MM.1S (cell line): Measurements from ENCODE around the gene GATB.

Experiments
- DNase-seq: peaks from one replicate; pipeline ENCODE4 v3.0.0-alpha.2; 2015
- H2AFZ ChIP-seq: fragments of 300-600 bp; sonication (generic); 2 replicates; pipeline ENCODE4 v1.6.0; 2016; ENCODE audit warnings: antibody characterized with exemption, low read length
- H3F3A ChIP-seq: fragments of 300-600 bp; sonication (generic); 2 replicates; pipeline ENCODE4 v1.6.1; 2016; ENCODE audit warnings: mild to moderate bottlenecking, antibody characterized with exemption, low read length, moderate library complexity, mixed read lengths; ENCODE audit not compliant: insufficient read depth
- H3K27ac ChIP-seq: fragments of 300-600 bp; sonication (generic); 2 replicates; pipeline ENCODE4 v1.5.1; 2016; ENCODE audit warnings: mild to moderate bottlenecking, low read length
- H3K27me3 ChIP-seq: fragments of 300-600 bp; sonication (generic); replicated peaks from 2 replicates; pipeline ENCODE4 v1.6.0; 2016; ENCODE audit warnings: low read length; ENCODE audit not compliant: insufficient read depth
- H3K36me3 ChIP-seq: fragments of 300-600 bp; sonication (generic); replicated peaks from 2 replicates; pipeline ENCODE4 v1.6.1; 2016; ENCODE audit warnings: mild to moderate bottlenecking, low read length, mixed read lengths; ENCODE audit not compliant: insufficient read depth
- H3K4me1 ChIP-seq: fragments of 300-600 bp; sonication (generic); 2 replicates; pipeline ENCODE4 v1.6.1; 2016; ENCODE audit warnings: low read length, mixed read lengths
- H3K4me2 ChIP-seq: fragments of 300-600 bp; sonication (generic); 2 replicates; pipeline ENCODE4 v1.6.0; 2016; ENCODE audit warnings: low read depth, low read length
- H3K4me3 ChIP-seq: fragments of 300-600 bp; sonication (generic); 2 replicates; pipeline ENCODE4 v1.5.1; 2016; ENCODE audit warnings: low read length, mixed read lengths
- H3K79me2 ChIP-seq: fragments of 300-600 bp; sonication (generic); 2 replicates; pipeline ENCODE4 v1.6.1; 2016; ENCODE audit warnings: mixed run types, low read length, mixed read lengths
- H3K9ac ChIP-seq: fragments of 300-600 bp; sonication (generic); 2 replicates; pipeline ENCODE4 v1.6.1; 2016; ENCODE audit warnings: low read length, mixed read lengths
- H3K9me2 ChIP-seq: fragments of 300-600 bp; sonication (generic); replicated peaks from 2 replicates; pipeline ENCODE4 v1.6.1; 2016; ENCODE audit warnings: mild to moderate bottlenecking, low read length, mixed read lengths; ENCODE audit not compliant: insufficient read depth
- H3K9me3 ChIP-seq: fragments of 300-600 bp; sonication (generic); replicated peaks from 2 replicates; pipeline ENCODE4 v1.6.1; 2016; ENCODE audit warnings: mild to moderate bottlenecking, low read length, mixed read lengths; ENCODE audit not compliant: insufficient read depth
- H4K20me1 ChIP-seq: fragments of 300-600 bp; sonication (generic); 2 replicates; pipeline ENCODE4 v1.6.1; 2016; ENCODE audit warnings: mild to moderate bottlenecking, low read length, moderate library complexity, mixed read lengths; ENCODE audit not compliant: insufficient read depth
- EZH2 ChIP-seq: fragments of 300-600 bp; sonication (generic); optimal IDR thresholded peaks from 2 replicates; pipeline ENCODE3; 2017; ENCODE audit warnings: low read depth, mild to moderate bottlenecking, antibody characterized with exemption, low read length, mixed read lengths
- EZH2phosphoT487 ChIP-seq: fragments of 300-600 bp; sonication (generic); IDR thresholded peaks from 2 replicates; pipeline ENCODE4 v1.6.1; 2018; ENCODE audit warnings: antibody characterized with exemption, low read length
- TF ChIP-seq, protein P1 (sequence below): fragments of 300-600 bp; sonication (generic); IDR thresholded peaks from 2 replicates; pipeline ENCODE4 v1.5.1; 2016; ENCODE audit warnings: antibody characterized with exemption, low read length, mixed read lengths

GATB gene

DNA sequence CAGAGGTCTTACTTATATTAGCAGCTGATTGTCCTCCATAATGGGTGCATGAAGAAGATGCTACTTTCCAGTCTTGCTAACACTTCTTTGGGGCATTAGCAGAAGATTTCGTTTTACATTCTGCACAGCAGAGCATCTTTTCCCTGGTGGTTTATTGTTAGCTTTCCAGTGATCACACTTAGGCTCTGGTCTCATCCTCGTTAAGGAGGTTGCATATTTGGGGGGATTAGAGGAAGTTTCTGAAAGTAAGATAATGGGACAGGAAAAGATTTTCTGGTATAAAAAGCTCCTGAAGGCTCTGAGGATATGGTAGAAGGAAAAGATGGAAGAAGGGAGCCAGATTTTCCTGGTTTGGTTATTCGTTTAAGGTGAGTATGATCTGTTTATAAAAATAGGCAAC is 134.1 kb downstream of the GATB start:
- no peaks in the 10 kb centered on the region for H3K9me2 ChIP-seq
- no peak overlapping the region for H3K27ac ChIP-seq
- no peak overlapping the region for H3K4me3 ChIP-seq
- no peaks in the 10 kb centered on the region for H4K20me1 ChIP-seq
- no peak for DNase-seq
- H3K4me2 ChIP-seq, result no peak overlapping the region
- H3K36me3 ChIP-seq, result no peaks in the 10 kb centered on the region
- H3F3A ChIP-seq, result no peaks in the 10 kb centered on the region
- no peaks in the 10 kb centered on the region for H3K9me3 ChIP-seq
- no peaks in the 10 kb centered on the region for H3K4me1 ChIP-seq
- H3K27me3 ChIP-seq, result no peaks in the 10 kb centered on the region
- no peaks in the 10 kb centered on the region for H3K79me2 ChIP-seq
- H2AFZ ChIP-seq, result no peak overlapping the region
- no peak overlapping the region for H3K9ac ChIP-seq
- TF ChIP-seq EZH2 (no peak), EZH2phosphoT487 (no peak)
- TF ChIP-seq, protein P1, sequence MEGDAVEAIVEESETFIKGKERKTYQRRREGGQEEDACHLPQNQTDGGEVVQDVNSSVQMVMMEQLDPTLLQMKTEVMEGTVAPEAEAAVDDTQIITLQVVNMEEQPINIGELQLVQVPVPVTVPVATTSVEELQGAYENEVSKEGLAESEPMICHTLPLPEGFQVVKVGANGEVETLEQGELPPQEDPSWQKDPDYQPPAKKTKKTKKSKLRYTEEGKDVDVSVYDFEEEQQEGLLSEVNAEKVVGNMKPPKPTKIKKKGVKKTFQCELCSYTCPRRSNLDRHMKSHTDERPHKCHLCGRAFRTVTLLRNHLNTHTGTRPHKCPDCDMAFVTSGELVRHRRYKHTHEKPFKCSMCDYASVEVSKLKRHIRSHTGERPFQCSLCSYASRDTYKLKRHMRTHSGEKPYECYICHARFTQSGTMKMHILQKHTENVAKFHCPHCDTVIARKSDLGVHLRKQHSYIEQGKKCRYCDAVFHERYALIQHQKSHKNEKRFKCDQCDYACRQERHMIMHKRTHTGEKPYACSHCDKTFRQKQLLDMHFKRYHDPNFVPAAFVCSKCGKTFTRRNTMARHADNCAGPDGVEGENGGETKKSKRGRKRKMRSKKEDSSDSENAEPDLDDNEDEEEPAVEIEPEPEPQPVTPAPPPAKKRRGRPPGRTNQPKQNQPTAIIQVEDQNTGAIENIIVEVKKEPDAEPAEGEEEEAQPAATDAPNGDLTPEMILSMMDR, result no peak

DNA sequence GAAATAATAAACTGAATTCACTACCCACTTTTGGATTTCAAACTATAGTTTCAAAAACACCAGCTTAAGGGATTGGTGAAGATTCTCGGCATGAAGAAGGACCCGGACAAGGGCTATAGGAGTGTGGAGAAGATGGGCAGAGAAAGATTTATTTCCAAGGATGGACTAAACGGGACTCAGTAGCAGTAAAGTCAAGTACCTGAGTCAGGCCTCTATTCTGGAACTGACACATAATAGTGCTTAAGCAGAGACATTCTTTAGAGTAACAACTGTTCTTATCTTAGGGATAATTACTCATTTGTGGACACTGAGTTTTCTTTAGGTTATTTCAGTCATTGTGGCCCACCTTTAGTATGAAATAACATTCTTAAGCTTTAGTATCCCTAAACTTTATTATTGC is 134.6 kb downstream of the GATB start:
- H3K9me2 ChIP-seq, result no peaks in the 10 kb centered on the region

DNA sequence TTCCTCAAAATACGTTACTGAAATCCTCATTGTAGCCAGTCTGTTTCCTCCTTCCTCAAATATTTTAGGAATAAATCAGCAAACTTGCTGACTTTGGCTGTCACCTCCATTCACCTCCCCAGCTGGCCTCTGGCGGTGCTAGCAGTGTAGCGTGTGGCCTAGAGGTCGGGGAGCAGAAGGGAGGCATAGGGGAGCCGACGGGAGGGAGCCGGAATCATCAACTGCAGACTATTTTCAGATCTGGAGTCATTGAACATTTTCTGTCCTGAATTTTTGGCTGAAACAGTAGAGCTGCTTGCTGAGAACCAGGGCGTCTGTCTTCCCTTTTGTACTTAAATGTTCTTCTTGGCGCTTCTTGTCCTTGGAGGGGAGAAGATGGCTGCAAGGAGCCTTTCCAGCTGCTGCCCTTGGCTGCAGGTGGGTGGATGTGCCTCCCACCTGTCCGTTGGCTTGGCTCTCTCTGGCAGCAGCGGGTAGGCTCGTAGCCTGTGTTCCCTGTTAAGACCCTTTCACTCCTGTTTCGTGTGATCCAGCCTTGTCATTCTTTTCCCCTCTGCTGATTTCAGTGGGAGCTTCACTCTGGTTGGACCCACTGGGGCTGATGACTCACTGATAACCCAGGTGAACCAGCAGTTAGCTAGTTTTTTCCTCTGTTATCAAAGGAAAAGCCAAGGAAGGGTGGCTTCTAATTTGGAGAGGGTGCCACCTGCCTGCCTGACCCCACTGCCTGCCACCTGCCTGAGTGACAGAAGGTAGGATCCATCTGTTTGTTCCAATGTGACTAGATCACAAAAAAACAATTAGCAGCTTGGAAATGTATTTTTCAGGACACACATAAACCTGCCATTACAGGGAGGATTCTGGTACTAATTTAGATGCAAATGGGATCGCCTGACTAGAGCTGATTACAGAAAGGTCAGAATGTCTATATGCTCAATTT is 135.9 kb downstream of the GATB start:
- Histone ChIP-seq H3K9me3 (no peaks in the 10 kb centered on the region), H3K79me2 (no peaks in the 10 kb centered on the region), H3K36me3 (no peaks in the 10 kb centered on the region), H3K27ac (no peak overlapping the region), H3K4me2 (no peak overlapping the region), H4K20me1 (no peaks in the 10 kb centered on the region), H3K27me3 (no peaks in the 10 kb centered on the region), H3K4me1 (no peaks in the 10 kb centered on the region), H3K9me2 (no peaks in the 10 kb centered on the region), H2AFZ (no peak overlapping the region), H3F3A (no peaks in the 10 kb centered on the region), H3K4me3 (no peak overlapping the region), H3K9ac (no peak overlapping the region)
- TF ChIP-seq EZH2 (no peak), EZH2phosphoT487 (no peak)
- TF ChIP-seq, protein P1, result no peak
- no peak for DNase-seq

More for the DNA sequence above, 134.6 kb downstream of the GATB start:
- no peaks in the 10 kb centered on the region for H3F3A ChIP-seq
- no peak overlapping the region for H3K9ac ChIP-seq
- no peaks in the 10 kb centered on the region for H3K4me1 ChIP-seq
- no peaks in the 10 kb centered on the region for H3K27me3 ChIP-seq
- H3K36me3 ChIP-seq, result no peaks in the 10 kb centered on the region
- TF ChIP-seq EZH2 (no peak), EZH2phosphoT487 (no peak)
- TF ChIP-seq, protein P1, result no peak
- DNase-seq, result no peak
- H3K4me3 ChIP-seq, result no peak overlapping the region
- H3K27ac ChIP-seq, result no peak overlapping the region
- H4K20me1 ChIP-seq, result no peaks in the 10 kb centered on the region
- no peak overlapping the region for H2AFZ ChIP-seq
- H3K79me2 ChIP-seq, result no peaks in the 10 kb centered on the region
- H3K4me2 ChIP-seq, result no peak overlapping the region
- no peaks in the 10 kb centered on the region for H3K9me3 ChIP-seq
